Omental fat pad (tissue), 4 donors: ENCODE results near the gene MORN5. TPM values are rescaled to one million over a fixed set of nuclear protein-coding genes. Genes with fewer than 3 reads are reported as not detected.

ENCODE experiments used
- ATAC-seq: fragments of 150-250 bp; one replicate; pipeline ENCODE4 v1.9.1; 2016; ENCODE audit warnings: mild to moderate bottlenecking, moderate library complexity; ENCODE audit not compliant: low FRiP score
- DNase-seq: peaks from one replicate; pipeline ENCODE4 v3.0.0-alpha.2; 2019; ENCODE audit warnings: low spot score
- total RNA-seq, 4 donors: library from RNA; depleted of rRNA; stranded (reverse); fragments of >200 nt; gene quantifications; one replicate each; pipeline ENCODE4 v1.1.0, GENCODE V29; 2016
- TF ChIP-seq, protein P1 (sequence below), 3 donors: fragments of 450-650 bp; IDR thresholded peaks; one replicate each; pipeline ENCODE4 v1.5.1; 2016 to 2017; ENCODE audit warnings: antibody characterized with exemption in 3 of 3, mild to moderate bottlenecking in 3 of 3, moderate library complexity in 2 of 3

The MORN5 gene
- not detected for total RNA-seq

DNA sequence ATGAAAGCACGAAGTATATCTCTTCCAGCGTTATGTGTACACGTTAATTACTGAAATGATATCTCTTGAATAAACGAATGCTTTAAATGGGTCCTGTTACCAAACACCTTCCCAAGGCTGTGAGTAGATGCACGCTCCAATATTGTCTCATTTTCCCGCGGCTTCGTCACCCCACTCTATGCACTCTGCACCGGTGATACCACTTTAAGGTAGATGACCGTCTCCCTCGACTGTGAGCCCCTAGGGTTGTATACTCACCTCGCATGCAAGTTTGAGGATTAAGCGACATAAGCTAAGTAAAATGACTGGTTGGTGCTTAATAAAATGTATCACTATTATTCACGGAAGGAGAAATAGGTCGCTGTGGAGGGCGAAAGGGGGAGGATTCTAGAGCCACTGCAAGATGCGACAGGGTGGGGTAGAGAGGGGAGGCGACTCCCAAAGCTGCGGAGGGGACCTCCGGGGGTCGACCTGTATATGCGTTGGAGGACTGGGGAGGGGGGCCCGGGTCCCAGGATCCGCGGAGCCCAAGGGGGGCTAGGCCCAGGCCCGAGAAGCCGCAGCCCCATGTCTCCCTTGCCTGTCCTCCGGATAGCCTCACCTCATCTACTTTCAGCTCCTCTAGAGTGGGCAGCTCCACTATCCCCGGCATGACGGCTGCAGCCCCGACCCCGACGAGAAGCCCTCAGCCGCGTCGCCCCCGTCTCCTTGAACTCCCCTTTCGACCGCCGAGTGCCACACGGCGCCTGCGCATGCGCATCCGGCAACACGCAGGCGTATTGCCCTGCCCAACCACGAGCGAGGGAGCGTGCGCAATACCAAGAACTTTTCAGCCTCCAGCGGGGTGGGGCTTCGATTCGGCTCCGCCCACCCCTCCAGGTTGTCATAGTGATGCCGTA lies at the start of gene MORN5, which contains the start of gene NDUFA8:
Gene MORN5 (plus strand): TSS at position 883 of the 899 bp plus-strand sequence. CDS start 65 bp downstream, outside the sequence.
Gene NDUFA8 (minus strand): TSS at position 754 of the 899 bp plus-strand sequence. CDS start 102 bp downstream, at position 652.
- TF ChIP-seq, protein P1, sequence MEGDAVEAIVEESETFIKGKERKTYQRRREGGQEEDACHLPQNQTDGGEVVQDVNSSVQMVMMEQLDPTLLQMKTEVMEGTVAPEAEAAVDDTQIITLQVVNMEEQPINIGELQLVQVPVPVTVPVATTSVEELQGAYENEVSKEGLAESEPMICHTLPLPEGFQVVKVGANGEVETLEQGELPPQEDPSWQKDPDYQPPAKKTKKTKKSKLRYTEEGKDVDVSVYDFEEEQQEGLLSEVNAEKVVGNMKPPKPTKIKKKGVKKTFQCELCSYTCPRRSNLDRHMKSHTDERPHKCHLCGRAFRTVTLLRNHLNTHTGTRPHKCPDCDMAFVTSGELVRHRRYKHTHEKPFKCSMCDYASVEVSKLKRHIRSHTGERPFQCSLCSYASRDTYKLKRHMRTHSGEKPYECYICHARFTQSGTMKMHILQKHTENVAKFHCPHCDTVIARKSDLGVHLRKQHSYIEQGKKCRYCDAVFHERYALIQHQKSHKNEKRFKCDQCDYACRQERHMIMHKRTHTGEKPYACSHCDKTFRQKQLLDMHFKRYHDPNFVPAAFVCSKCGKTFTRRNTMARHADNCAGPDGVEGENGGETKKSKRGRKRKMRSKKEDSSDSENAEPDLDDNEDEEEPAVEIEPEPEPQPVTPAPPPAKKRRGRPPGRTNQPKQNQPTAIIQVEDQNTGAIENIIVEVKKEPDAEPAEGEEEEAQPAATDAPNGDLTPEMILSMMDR (IDR thresholded peaks at IDR 0.05): no peak
- ATAC-seq: peak; percentile 95

DNA sequence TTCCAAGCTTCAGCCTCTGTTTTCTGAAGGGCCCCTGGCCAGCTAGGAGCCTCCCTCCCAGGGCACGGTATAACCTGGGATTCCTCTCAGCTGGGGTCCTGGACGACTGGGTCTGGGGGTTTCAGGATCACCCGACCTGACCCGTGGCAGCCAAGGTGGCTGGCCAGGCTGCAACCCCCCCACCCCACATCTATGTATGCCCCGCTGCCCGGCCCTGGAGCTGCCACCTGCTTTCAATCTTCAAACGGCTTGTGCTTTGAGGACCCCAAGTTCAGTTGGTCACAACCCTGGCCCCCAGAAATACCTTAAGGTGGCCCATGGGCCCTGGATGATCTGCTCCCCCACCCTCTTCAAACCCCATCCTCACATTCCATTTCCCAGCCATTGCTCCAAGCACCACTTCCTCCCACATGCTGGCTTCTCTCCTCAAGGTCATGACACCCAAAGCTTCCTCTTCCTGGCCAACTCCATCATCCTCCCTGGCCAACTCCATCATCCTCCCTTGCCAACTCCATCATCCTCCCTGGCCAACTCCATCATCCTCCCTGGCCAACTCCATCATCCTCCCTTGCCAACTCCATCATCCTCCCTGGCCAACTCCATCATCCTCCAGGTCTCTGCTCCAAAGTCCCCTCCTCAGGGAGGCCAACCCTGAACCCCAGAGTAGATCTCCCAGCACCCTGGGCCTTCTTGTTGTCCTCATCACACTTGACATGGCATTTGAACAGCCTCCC lies 49.4 kb upstream of the MORN5 start:
- ATAC-seq: no peak
- TF ChIP-seq, protein P1 (IDR thresholded peaks at IDR 0.05): no peak
- no peak for DNase-seq

More for the DNA sequence above, at the start of gene MORN5, which contains the start of gene NDUFA8:
- peak; percentile 95 for DNase-seq

DNA sequence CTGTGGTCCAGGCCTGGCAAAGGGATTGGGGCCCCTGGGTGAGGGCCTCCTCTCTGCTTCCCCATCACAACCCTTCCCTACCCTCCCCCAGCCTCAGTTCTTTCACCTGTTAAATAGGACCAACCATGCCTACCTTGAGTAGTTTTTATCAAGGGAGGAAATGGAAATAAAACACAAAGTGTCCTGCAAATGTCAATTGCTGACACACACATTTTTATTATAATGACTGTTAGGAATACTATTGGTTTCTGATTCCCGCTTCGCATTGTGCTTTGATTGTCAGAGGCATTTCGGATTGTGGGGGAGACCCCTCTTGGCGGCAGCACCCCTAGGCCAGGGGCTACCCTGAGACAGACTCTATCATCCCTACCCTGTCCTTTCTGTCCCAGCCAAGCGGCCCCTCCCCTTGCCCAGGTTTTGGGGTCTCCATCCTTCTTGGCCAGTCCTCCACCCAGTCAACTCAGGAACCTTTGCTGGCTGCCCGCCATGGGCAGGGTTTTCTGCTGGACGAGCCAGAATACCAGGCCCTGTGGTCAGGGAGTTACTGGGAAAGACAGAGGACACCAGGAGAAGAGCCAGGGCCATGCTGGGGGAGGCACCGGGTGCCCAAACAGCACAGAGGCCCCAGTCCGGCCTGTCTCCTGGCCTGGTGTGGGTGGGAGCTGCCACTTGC lies 48.2 kb upstream of the MORN5 start:
- DNase-seq (no peak), ATAC-seq (no peak)
- TF ChIP-seq, protein P1 (IDR thresholded peaks at IDR 0.05): no peak

DNA sequence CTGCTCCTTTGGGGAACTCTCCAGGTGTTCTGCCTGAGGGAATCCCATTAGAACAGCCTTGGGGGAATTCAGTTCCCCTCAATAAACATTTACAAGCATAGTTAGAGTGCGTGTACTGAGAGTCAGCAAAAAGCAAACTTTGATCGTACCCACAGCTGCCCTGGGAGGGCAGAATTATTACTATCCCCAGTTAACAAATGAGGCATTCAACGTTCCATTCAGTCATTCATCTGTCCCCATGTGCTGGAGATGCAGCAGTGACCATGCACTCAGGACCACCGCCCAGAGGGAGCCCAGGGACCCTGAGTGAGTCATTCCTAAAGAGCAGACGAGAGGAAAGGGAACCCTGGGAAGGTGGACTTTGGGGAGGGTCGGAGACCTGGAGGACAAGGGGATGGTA lies 47.5 kb upstream of the MORN5 start:
- TF ChIP-seq, protein P1 (IDR thresholded peaks at IDR 0.05): no peak
- DNase-seq (no peak), ATAC-seq (no peak)

DNA sequence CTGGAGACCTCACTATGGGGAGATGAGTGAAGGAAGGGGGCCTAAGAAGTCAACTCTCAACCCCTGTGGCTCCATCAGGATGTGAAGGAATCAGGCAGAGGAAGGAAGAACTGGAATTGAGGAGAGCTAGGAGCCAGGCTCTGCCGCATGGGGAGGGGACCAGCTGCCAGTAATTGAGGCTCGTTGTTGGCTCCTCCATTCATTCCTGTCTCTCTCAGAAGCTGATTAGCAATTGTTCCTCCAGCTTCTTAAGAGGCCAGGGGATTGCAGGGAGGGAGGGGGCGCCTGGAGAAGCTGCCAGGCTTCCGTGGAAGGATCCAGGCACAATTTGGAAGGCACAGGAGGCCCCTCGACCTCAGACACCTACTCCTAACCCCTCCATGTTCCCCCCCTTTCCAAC lies 46.1 kb upstream of the MORN5 start:
- no peak for DNase-seq
- TF ChIP-seq, protein P1 (IDR thresholded peaks at IDR 0.05): no peak
- ATAC-seq: no peak

DNA sequence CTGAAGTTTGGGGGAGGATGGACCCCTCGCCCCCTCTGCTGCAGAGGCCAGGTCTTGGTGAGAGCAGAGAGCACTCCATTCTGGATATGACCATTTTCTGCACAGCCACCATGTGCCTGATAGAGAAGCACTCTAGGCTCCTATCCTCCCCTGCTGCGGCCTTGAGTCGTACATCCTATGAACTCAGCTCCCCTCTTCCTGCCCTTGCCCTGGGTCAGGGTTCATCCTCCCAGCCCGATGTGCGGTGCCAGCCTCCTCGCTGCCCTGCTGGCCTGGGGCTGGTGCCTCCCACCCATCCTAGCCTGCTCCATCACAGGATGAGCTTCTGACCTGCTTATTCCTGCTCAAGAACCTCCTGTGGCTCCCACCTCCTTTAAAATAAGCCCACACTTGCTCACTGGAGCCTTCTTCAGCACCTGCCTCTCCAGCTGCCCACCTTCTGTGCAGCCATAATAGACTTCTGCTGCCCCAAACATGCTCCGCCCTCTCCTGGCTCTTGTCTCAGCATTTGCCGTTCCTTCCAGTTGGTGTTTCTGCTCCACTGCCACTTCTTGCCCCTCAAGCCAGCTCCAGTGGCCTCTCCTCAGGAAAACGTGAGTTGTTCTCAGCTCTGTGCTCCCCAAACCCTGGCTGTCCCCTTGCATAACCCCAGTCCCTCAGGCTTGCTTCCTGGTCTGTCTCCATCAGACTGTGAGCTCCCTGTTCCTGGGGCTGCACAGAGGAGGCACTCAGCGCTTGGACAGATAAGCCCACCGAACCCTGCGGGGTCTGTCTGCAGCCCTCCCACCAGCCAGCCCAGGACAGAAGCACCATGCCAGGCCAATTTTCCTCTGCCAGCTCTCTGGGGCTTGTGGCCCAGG lies 44.3 kb upstream of the MORN5 start:
- TF ChIP-seq, protein P1 (IDR thresholded peaks at IDR 0.05): no peak
- no peak for ATAC-seq
- no peak for DNase-seq
